PC-9 (cell line): ENCODE measurements around the gene NUP160.
"Not testable (repeated sequence)": the region's sequence is repeated elsewhere in the genome, so short reads cannot be mapped to it uniquely, and the experiment has no call there.

Experiments
- EZH2 ChIP-seq: fragments of 200-600 bp; sonication (generic); IDR thresholded peaks from 2 replicates; pipeline ENCODE4 v1.8.0; 2017; ENCODE audit warnings: antibody characterized with exemption, low read depth
- TF ChIP-seq, protein P1 (sequence below): fragments of 200-600 bp; sonication (generic); conservative IDR thresholded peaks from 2 replicates; pipeline ENCODE4 v1.6.1; 2017; ENCODE audit warnings: mixed run types, antibody characterized with exemption, mild to moderate bottlenecking, moderate library complexity

DNA sequence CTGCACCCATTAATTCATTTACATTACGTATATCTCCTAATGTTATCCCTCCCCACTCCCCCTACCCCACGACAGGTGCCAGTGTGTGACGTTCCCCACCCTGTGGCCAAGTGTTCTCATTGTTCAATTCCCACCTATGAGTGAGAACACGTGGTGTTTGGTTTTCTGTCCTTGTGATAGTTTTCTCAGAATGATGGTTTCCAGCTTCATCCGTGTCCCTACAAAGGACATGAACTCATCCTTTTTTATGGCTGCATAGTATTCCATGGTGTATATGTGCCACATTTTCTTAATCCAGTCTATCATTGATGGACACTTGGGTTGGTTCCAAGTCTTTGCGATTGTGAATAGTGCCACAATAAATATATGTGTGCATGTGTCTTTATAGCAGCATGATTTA lies 25.5 kb downstream of the NUP160 start:
- TF ChIP-seq, protein P1, sequence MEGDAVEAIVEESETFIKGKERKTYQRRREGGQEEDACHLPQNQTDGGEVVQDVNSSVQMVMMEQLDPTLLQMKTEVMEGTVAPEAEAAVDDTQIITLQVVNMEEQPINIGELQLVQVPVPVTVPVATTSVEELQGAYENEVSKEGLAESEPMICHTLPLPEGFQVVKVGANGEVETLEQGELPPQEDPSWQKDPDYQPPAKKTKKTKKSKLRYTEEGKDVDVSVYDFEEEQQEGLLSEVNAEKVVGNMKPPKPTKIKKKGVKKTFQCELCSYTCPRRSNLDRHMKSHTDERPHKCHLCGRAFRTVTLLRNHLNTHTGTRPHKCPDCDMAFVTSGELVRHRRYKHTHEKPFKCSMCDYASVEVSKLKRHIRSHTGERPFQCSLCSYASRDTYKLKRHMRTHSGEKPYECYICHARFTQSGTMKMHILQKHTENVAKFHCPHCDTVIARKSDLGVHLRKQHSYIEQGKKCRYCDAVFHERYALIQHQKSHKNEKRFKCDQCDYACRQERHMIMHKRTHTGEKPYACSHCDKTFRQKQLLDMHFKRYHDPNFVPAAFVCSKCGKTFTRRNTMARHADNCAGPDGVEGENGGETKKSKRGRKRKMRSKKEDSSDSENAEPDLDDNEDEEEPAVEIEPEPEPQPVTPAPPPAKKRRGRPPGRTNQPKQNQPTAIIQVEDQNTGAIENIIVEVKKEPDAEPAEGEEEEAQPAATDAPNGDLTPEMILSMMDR, result not testable (repeated sequence)
- not testable (repeated sequence) for TF ChIP-seq EZH2
